Adrenal gland (tissue), 5 donors: ENCODE results near the gene KAT8.

Source experiments
- POLR2A ChIP-seq, 2 donors: fragments of 450-650 bp; IDR thresholded peaks; one replicate each; pipeline ENCODE4 v1.6.1; 2017; ENCODE audit warnings: antibody characterized with exemption in 2 of 2, mild to moderate bottlenecking in 2 of 2, moderate library complexity in 1 of 2
- TF ChIP-seq, protein P1 (sequence below), 6 experiments: fragments of 450-650 bp in 4 of 6; fragments of 200-600 bp in 2 of 6; sonication (generic) in 1 of 6; IDR thresholded peaks; 1 replicate in 5 of 6; 2 replicates in 1 of 6; pipeline versions ENCODE4 v1.5.1 to v1.8.0; 2016 to 2021; ENCODE audit warnings: antibody characterized with exemption in 6 of 6, mild to moderate bottlenecking in 2 of 6, moderate library complexity in 1 of 6
- donor health status: DM: no; HTN: no; CAD: no.

DNA sequence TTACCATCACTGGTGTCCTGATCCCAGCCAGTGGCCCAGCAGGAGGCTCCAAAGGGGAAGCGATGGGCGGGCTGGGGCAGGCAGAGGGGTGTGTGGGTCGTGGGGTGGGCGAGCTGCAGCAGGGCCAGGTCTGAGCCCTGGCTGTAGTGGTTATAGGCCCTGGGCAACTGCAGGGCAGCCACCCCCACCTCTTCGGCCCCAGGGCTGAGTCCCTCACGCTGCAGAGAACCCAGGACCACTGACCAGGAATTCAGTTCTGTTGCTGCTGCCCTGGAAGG, 30.9 kb upstream of the KAT8 start:
- TF ChIP-seq, protein P1, sequence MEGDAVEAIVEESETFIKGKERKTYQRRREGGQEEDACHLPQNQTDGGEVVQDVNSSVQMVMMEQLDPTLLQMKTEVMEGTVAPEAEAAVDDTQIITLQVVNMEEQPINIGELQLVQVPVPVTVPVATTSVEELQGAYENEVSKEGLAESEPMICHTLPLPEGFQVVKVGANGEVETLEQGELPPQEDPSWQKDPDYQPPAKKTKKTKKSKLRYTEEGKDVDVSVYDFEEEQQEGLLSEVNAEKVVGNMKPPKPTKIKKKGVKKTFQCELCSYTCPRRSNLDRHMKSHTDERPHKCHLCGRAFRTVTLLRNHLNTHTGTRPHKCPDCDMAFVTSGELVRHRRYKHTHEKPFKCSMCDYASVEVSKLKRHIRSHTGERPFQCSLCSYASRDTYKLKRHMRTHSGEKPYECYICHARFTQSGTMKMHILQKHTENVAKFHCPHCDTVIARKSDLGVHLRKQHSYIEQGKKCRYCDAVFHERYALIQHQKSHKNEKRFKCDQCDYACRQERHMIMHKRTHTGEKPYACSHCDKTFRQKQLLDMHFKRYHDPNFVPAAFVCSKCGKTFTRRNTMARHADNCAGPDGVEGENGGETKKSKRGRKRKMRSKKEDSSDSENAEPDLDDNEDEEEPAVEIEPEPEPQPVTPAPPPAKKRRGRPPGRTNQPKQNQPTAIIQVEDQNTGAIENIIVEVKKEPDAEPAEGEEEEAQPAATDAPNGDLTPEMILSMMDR (IDR thresholded peaks at IDR 0.05): no peak
- no peak for TF ChIP-seq POLR2A (IDR thresholded peaks at IDR 0.05)
